ENCODE data around the gene ZG16B.

- no peak for TF ChIP-seq POLR2A (IDR thresholded peaks at IDR 0.05)
- TF ChIP-seq CTCF (IDR thresholded peaks at IDR 0.05) = no peak
Observed at GRCh38 chr16:2874032-2874911, 44.2 kb downstream of the ZG16B start.
